SK-N-SH (cell line): Measurements from ENCODE around the gene NAPA. TPM values are rescaled to one million over a fixed set of nuclear protein-coding genes. Genes with fewer than 3 reads are reported as not detected.
A peak's percentile ranks its signal among the peaks of the same experiment; 100 is the strongest.

ENCODE experiments used
- CTCF ChIA-PET: fragments of 300-600, 350-600 bp; formaldehyde crosslinking; extraction: SDS; loops from one replicate; lab custom pipeline; 2021; lab: Yijun Ruan, JAX
- POLR2A ChIA-PET: fragments of 350-600 bp; sonication (Branson Sonifier 250); formaldehyde crosslinking; extraction: SDS; loops from one replicate; lab custom pipeline; 2020; ENCODE audit warnings: antibody characterized with exemption, inconsistent platforms; lab: Yijun Ruan, JAX
- DNase-seq: peaks from one replicate; pipeline ENCODE4 v3.0.0; 2012
- H2AFZ ChIP-seq: fragments of 200-600 bp; sonication (generic); 2 replicates; pipeline ENCODE4 v1.8.1; 2016; ENCODE audit warnings: antibody characterized with exemption, mild to moderate bottlenecking, low read depth
- H3F3A ChIP-seq: fragments of 200-600 bp; sonication (generic); replicated peaks from 2 replicates; pipeline ENCODE3; 2016; ENCODE audit warnings: antibody characterized with exemption, mild to moderate bottlenecking; ENCODE audit not compliant: insufficient read depth
- H3K27ac ChIP-seq, 2 experiments: fragments of 200-500 bp in 1 of 2; fragments of 200-600 bp in 1 of 2; sonication (Bioruptor generic) in 1 of 2; sonication (generic), shearing (Covaris generic) in 1 of 2; 2 replicates each; pipeline versions ENCODE4 v1.5.1 to v1.6.1; 2014 to 2016; ENCODE audit warnings: low read depth in 2 of 2, inconsistent platforms in 1 of 2, low read length in 1 of 2, mild to moderate bottlenecking in 1 of 2, mixed read lengths in 1 of 2
- H3K27me3 ChIP-seq: fragments of 200-600 bp; sonication (generic), shearing (Covaris generic); 2 replicates; pipeline ENCODE4 v1.6.1; 2016; ENCODE audit warnings: mixed run types; ENCODE audit not compliant: insufficient read depth
- H3K36me3 ChIP-seq, 2 experiments: fragments of 200-500 bp in 1 of 2; fragments of 200-600 bp in 1 of 2; sonication (Bioruptor generic) in 1 of 2; sonication (generic) in 1 of 2; replicated peaks in 1 of 2; 2 replicates each; pipeline versions ENCODE3 to v1.5.1; 2014 to 2016; ENCODE audit warnings: low read length in 1 of 2, mild to moderate bottlenecking in 1 of 2; ENCODE audit not compliant: insufficient read depth in 2 of 2, control insufficient read depth in 1 of 2
- H3K4me1 ChIP-seq, 2 experiments: fragments of 200-500 bp in 1 of 2; fragments of 200-600 bp in 1 of 2; sonication (Bioruptor generic) in 1 of 2; sonication (generic), shearing (Covaris generic) in 1 of 2; 2 replicates each; pipeline versions ENCODE4 v1.5.1 to v1.6.1; 2014 to 2016; ENCODE audit warnings: low read depth in 1 of 2, low read length in 1 of 2, mixed run types in 1 of 2; ENCODE audit not compliant: insufficient read depth in 2 of 2, control insufficient read depth in 1 of 2
- H3K4me2 ChIP-seq: fragments of 200-600 bp; sonication (generic), shearing (Covaris generic); 2 replicates; pipeline ENCODE4 v1.6.1; 2017; ENCODE audit warnings: mixed run types
- H3K4me3 ChIP-seq, 2 experiments: fragments of 200-500 bp in 1 of 2; fragments of 200-600 bp in 1 of 2; sonication (Bioruptor generic) in 1 of 2; sonication (generic), shearing (Covaris generic) in 1 of 2; 2 replicates each; pipeline versions ENCODE4 v1.5.1 to v1.8.1; 2014 to 2016; ENCODE audit warnings: low read depth in 2 of 2, inconsistent platforms in 1 of 2, low read length in 1 of 2, mild to moderate bottlenecking in 1 of 2, mixed read lengths in 1 of 2, moderate library complexity in 1 of 2
- H3K79me2 ChIP-seq: fragments of 200-600 bp; sonication (generic); 2 replicates; pipeline ENCODE4 v1.8.1; 2017; ENCODE audit warnings: mild to moderate bottlenecking; ENCODE audit not compliant: insufficient read depth
- H3K9ac ChIP-seq: fragments of 200-600 bp; sonication (generic); 2 replicates; pipeline ENCODE4 v1.6.1; 2017; ENCODE audit warnings: mixed run types
- H3K9me2 ChIP-seq: fragments of 200-600 bp; sonication (generic); 2 replicates; pipeline ENCODE4 v1.6.1; 2017; ENCODE audit warnings: mixed run types
- H3K9me3 ChIP-seq: fragments of 200-600 bp; sonication (generic); 2 replicates; pipeline ENCODE4 v1.6.1; 2017; ENCODE audit warnings: mixed run types, mild to moderate bottlenecking, moderate library complexity
- H4K20me1 ChIP-seq: fragments of 200-600 bp; sonication (generic); 2 replicates; pipeline ENCODE4 v1.6.1; 2017; ENCODE audit warnings: mild to moderate bottlenecking, mixed run types; ENCODE audit not compliant: insufficient read depth
- CTCF ChIP-seq: fragments of 200-600 bp; sonication (generic); IDR thresholded peaks from 2 replicates; pipeline ENCODE4 v1.6.1; 2017; ENCODE audit warnings: antibody characterized with exemption, mild to moderate bottlenecking, moderate library complexity
- ELF1 ChIP-seq: IDR thresholded peaks from 2 replicates; pipeline ENCODE4 v1.4.0; 2012
- EZH2phosphoT487 ChIP-seq: fragments of 200-600 bp; sonication (generic); IDR thresholded peaks from 2 replicates; pipeline ENCODE4 v1.6.1; 2017; ENCODE audit warnings: low read depth, mixed run types, mild to moderate bottlenecking, antibody characterized with exemption, moderate library complexity, borderline replicate concordance
- FOSL2 ChIP-seq: IDR thresholded peaks from 2 replicates; pipeline ENCODE4 v1.4.0; 2012; ENCODE audit warnings: low read depth, mild to moderate bottlenecking, moderate library complexity, borderline replicate concordance
- FOXM1 ChIP-seq: IDR thresholded peaks from 2 replicates; pipeline ENCODE4 v1.4.0; 2012; ENCODE audit warnings: low read depth, mild to moderate bottlenecking
- GABPA ChIP-seq: IDR thresholded peaks from 2 replicates; pipeline ENCODE4 v1.4.0; 2012; ENCODE audit warnings: low read depth, mild to moderate bottlenecking
- GATA2 ChIP-seq: sonication (generic); formaldehyde crosslinking; IDR thresholded peaks from 2 replicates; pipeline ENCODE4 v1.5.0; 2020; ENCODE audit warnings: mild to moderate bottlenecking, missing genetic modification reagents
- JUND ChIP-seq: IDR thresholded peaks from 2 replicates; pipeline ENCODE4 v1.4.0; 2012
- MAX ChIP-seq: IDR thresholded peaks from 2 replicates; pipeline ENCODE4 v1.4.0; 2012; ENCODE audit warnings: low read depth
- MXI1 ChIP-seq: IDR thresholded peaks from 2 replicates; pipeline ENCODE4 v1.6.1; 2012; ENCODE audit warnings: mild to moderate bottlenecking, low read depth, low read length, improper control_type of control experiment
- RCOR1 ChIP-seq: fragments of 150-350 bp; IDR thresholded peaks from 2 replicates; pipeline ENCODE4 v1.6.1; 2017; ENCODE audit warnings: antibody characterized with exemption, low read length
- RFX5 ChIP-seq: IDR thresholded peaks from 2 replicates; pipeline ENCODE4 v1.6.1; 2012; ENCODE audit warnings: mild to moderate bottlenecking, improper control_type of control experiment, low read length
- RXRA ChIP-seq: IDR thresholded peaks from 2 replicates; pipeline ENCODE4 v1.4.0; 2012; ENCODE audit warnings: low read depth, mild to moderate bottlenecking, borderline replicate concordance
- TCF12 ChIP-seq: IDR thresholded peaks from 2 replicates; pipeline ENCODE4 v1.4.0; 2012
- USF1 ChIP-seq: IDR thresholded peaks from 2 replicates; pipeline ENCODE4 v1.4.0; 2012; ENCODE audit warnings: low read depth, borderline replicate concordance
- WGBS: methylation state at CpG from one replicate; pipeline ENCODE4 v1.1.6; 2017; ENCODE audit warnings: low lambda C conversion rate; 5-methylcytosine and 5-hydroxymethylcytosine counted together
- polyA plus RNA-seq, 3 experiments: library from polyadenylated mRNA; depleted of rRNA; stranded (reverse); fragments of >200 nt; gene quantifications; 2 replicates each; pipeline ENCODE4 v1.2.3, GENCODE V29; 2012

The NAPA gene
- polyA plus RNA-seq, 1 of the 3 experiments (the other 2 are of a cell fraction), result 84.1 TPM

GRCh38 chr19:47494729-47495128, 20.1 kb downstream of the NAPA start (continued):
- TF ChIP-seq GABPA, result no peak
- TF ChIP-seq RFX5, result no peak
- peak; percentile 59 for TF ChIP-seq TCF12
- TF ChIP-seq USF1, result no peak
- TF ChIP-seq JUND, result no peak
- TF ChIP-seq EZH2phosphoT487, result no peak
- TF ChIP-seq ELF1, result no peak
- TF ChIP-seq RCOR1, result peak; percentile 92
- TF ChIP-seq GATA2, result peak; percentile 99
- no peak for TF ChIP-seq FOXM1
- TF ChIP-seq FOSL2, result no peak

- H3K4me1 ChIP-seq, result peaks cover 0 to 77% of the 10 kb centered on the region in 2 experiments; a peak in 1 of 4 replicates
- CTCF ChIA-PET, result interaction anchor here (1.3 to 6.5 kb wide), 6 partner anchors 10 to 58 kb away, joined by 3 to 52 read pairs (median 19); partner anchors contain the start of genes KPTN, NAPA and SLC8A2
- WGBS, result 92% methylated on average over 4 of the region's 5 CpGs
- TF ChIP-seq ELF1 (no peak), RXRA (no peak), MAX (no peak), MXI1 (peak; percentile 52; the same call in 1 of the 2 replicates), RCOR1 (no peak)
- DNase-seq, result peak; percentile 56
- H3K27ac ChIP-seq, result peak overlapping the region in 1 of 2 experiments; percentile 84; a peak in 2 of 4 replicates
- H3K79me2 ChIP-seq, result no peaks in the 10 kb centered on the region
- no peaks in the 10 kb centered on the region for H4K20me1 ChIP-seq
- H3K4me3 ChIP-seq, result no peak overlapping the region
- peaks cover 0 to 26% of the 10 kb centered on the region in 2 experiments for H3K36me3 ChIP-seq
- H3K9ac ChIP-seq, result no peak overlapping the region
- H3F3A ChIP-seq, result no peaks in the 10 kb centered on the region
- POLR2A ChIA-PET, result interaction anchor here (2.6 kb wide), 1 partner anchor 10 kb away, joined by 17 read pairs; the partner anchor contains the start of gene KPTN
- H2AFZ ChIP-seq, result no peak overlapping the region
- H3K9me2 ChIP-seq, result no peaks in the 10 kb centered on the region
- no peak overlapping the region for H3K4me2 ChIP-seq
- no peaks in the 10 kb centered on the region for H3K9me3 ChIP-seq
- no peaks in the 10 kb centered on the region for H3K27me3 ChIP-seq
Measured at GRCh38 chr19:47494211-47494547, 20.7 kb downstream of the NAPA start.

GRCh38 chr19:47493378-47494210, 21.3 kb downstream of the NAPA start:
- no peak for TF ChIP-seq CTCF
- H3K27ac ChIP-seq, result peak overlapping the region in 1 of 2 experiments; percentile 84; a peak in 2 of 4 replicates
- no peaks in the 10 kb centered on the region for H3K27me3 ChIP-seq
- POLR2A ChIA-PET, result interaction anchor here (2.6 kb wide), 1 partner anchor 9 kb away, joined by 17 read pairs; the partner anchor contains the start of gene KPTN
- H3K4me3 ChIP-seq, result no peak overlapping the region
- no peaks in the 10 kb centered on the region for H3K9me3 ChIP-seq
- no peaks in the 10 kb centered on the region for H3F3A ChIP-seq
- no peaks in the 10 kb centered on the region for H3K79me2 ChIP-seq
- WGBS, result 95% methylated on average over 10 of the region's 18 CpGs
- DNase-seq, result no peak
- no peak overlapping the region for H3K4me2 ChIP-seq
- CTCF ChIA-PET, result interaction anchor here (1.0 to 6.5 kb wide), 7 partner anchors 9 to 59 kb away, joined by 3 to 52 read pairs (median 13); partner anchors contain the start of genes KPTN, NAPA and SLC8A2
- H3K9me2 ChIP-seq, result no peaks in the 10 kb centered on the region
- no peaks in the 10 kb centered on the region for H4K20me1 ChIP-seq
- peaks cover 0 to 72% of the 10 kb centered on the region in 2 experiments; a peak in 1 of 4 replicates for H3K4me1 ChIP-seq
- no peak overlapping the region for H3K9ac ChIP-seq
- H2AFZ ChIP-seq, result no peak overlapping the region
- peaks cover 0 to 25% of the 10 kb centered on the region in 2 experiments for H3K36me3 ChIP-seq
